Head of caudate nucleus (tissue), 42 donors: Measurements from ENCODE around the gene GINS1.

ENCODE experiments used
- DNase-seq, 42 donors: peaks; one replicate each; pipeline versions ENCODE4 v3.0.0 to v3.0.0-alpha.2; 2020 to 2021; ENCODE audit warnings: mixed read lengths in 7 of 42
- intact Hi-C: fragments of 100-400 bp; cut with DNase I; formaldehyde crosslinking; loops from one replicate; pipeline ENCODE4 v1.15.0; 2022

GINS1 gene

DNA sequence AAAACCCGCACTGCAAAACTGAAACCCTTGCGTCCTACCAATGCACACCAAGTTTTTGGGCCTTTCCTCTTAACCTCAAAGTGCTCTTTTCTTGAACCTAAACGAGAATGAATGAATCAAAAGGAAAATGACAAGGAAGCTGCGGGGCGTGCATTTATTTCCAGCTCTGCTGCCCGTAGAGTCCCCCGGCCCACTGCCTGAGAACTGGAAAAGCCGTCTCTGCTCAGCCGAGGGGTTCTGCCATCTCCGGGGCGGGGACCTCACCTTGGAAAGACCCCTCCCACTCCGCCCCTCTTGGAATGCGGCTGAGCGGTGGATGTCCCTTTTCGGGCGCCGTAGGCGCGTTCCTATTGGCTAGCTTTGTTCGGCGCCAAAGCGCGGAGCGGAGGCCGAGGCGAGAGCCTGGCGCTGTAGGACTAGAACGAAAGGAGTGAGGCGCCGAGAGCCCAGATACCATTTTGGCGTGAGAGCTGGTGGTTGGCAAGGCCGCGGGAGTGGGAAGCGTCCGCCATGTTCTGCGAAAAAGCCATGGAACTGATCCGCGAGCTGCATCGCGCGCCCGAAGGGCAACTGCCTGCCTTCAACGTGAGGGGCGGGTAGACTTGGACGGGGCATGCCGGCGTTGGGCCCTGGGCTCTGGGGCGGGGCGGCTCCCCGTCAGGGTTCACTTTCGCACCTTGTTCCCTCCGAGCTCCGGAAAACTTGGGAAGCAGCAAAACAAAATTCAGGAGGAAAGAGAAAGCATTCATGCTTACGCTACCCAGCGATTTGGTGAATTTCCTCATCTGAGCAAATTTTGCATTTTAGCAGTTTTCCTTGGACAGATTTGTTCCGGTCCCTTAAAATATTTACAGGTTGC, at the start of gene GINS1:
Gene GINS1 (plus strand): TSS at position 363 of the 859 bp plus-strand sequence. CDS start 148 bp downstream, at position 511.
- intact Hi-C loops, result loop anchor here (10.0 kb wide), 1 partner anchor 217 kb away; the partner anchor contains the start of gene NANP

GRCh38 chr20:25360631-25361286, 46.7 kb upstream of the GINS1 start:
- DNase-seq, result no peak
- intact Hi-C loops, result no loop called here

More for the DNA sequence above, at the start of gene GINS1:
- peak; percentile 77 to 95 (median 90) for DNase-seq

DNA sequence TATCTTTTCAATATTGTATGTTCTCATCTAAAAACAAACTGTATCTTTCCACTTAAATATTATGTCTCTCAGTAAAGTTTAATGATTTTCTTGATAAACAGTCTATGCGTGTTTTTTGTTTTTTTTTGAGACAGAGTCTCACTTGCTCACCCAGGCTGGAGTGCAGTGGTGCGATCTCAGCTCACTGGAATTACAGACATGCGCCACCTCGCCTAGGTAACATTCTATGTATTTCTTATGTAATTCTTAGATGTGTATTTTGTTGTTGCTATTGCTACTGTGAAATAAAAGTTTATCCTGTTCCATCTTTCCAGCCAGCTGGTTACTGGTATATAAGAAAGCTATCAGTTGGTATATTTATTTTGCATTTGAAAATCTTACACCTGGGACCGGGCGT, 46.2 kb upstream of the GINS1 start:
- DNase-seq, result no peak
- intact Hi-C loops, result no loop called here

GRCh38 chr20:25364180-25364788, 43.2 kb upstream of the GINS1 start:
- intact Hi-C loops, result no loop called here
- no peak for DNase-seq

GRCh38 chr20:25364879-25365699, 42.4 kb upstream of the GINS1 start:
- no peak for DNase-seq
- intact Hi-C loops, result no loop called here

DNA sequence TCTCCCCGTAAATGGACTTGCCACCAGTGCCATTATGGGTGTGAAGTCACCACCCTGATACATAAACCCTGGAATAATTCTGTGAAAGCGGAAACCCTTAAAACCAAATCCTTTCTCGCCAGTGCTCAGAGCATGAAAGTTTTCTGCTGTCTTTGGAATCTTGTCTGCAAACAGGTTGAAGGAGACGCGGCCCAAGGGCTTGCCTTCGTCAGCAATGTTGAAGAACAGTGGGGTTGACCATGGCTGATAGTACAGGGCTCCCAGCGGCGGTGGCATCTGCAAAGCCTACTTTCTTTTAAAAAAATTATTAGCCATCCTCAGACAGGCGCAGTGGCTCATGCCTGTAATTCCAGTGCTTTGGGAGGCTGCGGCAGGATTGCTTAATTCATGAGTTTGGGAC, 38.9 kb upstream of the GINS1 start:
- intact Hi-C loops, result no loop called here
- no peak for DNase-seq

DNA sequence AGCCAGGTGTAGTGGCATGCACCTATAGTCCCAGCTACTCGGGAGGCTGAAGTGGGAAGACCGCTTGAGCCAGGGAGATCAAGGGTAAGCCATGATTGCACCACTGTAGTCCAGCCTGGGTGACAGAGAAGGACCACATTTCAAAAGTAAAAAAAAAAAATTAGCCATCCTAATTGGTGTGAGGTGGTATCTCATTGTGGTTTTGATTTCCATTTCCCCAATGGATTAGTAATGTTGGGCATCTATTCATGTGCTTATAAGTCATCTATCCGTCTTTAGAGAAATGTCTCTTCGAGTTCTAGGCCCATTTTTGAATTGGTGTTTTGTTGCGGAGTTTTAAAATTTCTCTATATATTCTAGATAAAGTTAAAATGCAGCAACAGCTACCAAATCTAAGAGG, 38.5 kb upstream of the GINS1 start:
- intact Hi-C loops, result no loop called here
- DNase-seq, result no peak

DNA sequence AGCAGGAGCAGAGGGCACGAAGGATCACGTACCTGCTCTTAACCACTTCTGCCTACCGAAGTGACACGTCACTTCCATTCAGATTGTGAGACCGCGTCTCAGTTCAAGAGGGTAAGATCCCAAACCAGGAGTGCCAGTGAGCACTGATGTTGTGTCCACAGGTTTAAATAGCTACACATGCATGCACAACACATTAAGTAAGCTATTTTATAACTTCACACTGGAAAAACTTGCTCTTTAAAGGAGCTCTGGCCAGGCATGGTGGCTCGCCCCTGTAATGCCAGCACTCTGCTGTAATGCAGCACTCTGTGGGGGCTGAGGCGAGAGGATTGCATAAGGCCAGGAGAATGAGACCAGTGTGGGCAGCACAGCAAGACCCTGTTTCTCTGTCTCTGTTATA, 37.9 kb upstream of the GINS1 start:
- intact Hi-C loops, result no loop called here
- DNase-seq, result no peak

DNA sequence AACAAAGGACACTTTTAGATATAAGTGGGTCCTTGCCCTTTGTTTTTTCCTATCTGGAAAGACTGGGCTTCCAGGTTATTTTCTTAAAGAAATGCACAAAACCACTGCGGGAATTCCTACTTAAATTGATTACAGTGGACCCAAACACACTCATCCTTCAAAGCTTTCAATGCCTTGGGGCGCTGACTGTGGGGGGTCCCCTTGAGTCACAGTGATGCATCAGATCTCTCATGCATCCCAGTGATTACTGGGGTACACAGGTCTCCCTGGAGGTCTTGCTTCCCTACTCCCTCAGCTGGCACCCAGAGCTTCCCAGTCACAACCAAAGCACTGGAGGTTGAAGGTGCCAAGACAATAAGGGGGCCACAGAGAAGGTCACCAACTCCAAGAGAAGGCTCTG, 37.5 kb upstream of the GINS1 start:
- no peak for DNase-seq
- intact Hi-C loops, result no loop called here

DNA sequence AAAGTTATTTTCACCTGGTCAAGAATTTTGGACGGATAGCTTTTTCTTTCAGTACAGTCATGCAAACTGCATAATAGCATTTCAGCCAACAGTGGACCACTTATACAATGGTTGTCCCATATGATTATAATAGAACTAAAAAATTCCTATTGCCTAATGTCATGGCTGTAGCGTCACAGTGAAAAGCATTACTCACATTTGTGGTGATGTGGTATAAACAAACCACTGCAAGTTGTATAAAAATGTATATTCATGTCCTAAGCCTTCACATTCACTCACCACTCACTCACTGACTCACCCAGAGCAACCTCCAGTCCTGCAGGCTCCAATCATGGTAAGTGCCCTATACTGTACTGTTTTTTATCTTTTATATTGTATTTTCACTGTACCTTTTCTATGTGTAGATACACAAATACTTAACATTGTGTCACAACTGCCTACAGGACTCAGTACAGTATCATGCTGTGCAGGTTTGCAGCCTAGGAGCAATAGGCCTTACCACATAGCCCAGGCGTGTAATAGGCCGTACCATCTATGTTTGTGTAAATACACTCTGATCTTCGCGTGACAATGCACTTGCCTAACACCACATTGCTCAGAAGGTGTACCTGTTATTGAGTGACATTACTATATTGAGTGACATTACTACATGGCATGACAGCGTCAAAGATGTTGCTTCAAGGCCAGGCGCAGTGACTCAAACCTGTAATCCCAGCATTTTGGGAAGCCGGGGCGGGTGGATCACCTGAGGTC, 34.7 kb upstream of the GINS1 start:
- no peak for DNase-seq
- intact Hi-C loops, result no loop called here

GRCh38 chr20:25374842-25375241, 32.6 kb upstream of the GINS1 start:
- no peak for DNase-seq
- intact Hi-C loops, result no loop called here

DNA sequence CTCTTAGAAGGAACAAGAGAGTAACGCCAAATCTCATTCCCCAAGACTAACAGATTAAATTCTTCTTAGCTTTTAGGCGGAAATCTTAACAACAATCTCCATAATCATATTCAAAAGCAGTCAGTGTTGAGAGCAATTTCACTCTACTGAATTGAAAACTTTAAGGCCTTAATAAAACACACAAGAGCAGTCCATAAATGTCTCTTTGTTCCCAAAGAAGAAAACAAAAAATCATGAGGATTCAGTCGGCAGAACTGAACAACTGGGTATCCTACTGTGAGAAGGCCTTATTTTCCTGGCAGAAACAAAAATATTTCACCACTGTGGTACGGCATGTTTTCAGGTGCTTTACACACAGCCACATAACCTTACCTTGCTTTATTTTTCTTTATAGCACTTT, 31.2 kb upstream of the GINS1 start:
- intact Hi-C loops, result no loop called here
- no peak for DNase-seq

GRCh38 chr20:25376886-25377285, 30.6 kb upstream of the GINS1 start:
- intact Hi-C loops, result no loop called here
- DNase-seq, result no peak

- no peak for DNase-seq
- intact Hi-C loops, result no loop called here
Measured at GRCh38 chr20:25378189-25378883, 29.1 kb upstream of the GINS1 start.

DNA sequence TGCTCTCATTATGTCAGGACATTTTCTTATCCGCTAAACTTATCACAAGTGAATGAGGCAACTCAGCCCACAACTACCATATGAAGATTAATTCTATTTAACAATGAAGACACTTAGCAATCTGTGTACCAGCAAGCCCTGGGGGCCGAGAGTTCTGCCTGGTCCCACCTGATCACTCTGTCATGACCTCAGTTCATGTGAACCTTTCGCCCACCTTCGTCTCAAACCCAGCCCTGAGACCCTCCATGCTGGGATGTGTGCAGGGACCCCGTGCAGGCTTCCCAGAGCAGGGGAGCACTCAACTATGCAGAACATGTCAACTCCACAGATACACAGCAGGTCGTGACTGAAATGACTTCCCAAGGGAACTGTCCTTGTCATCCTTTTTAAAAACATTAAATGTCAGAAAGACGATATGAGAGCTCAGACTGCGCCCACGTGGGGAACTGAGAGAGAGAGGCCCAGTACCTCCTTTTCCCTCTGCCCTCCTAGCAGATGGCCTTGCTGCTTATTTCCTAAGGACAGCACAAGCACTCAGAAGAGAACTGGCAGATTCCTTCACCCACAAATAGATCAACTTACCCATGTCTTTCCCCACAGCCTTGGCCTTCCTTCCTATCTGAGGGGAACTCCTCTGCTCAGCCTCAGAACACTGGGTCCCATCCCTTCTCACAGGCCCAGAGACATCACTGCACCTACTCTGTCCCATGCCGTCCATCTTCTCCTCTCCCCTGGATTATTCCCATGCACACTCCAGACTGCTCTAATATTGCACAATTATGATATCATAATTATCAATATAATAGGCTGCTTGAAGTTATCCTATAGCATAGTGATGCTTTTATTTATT, 28.4 kb upstream of the GINS1 start:
- intact Hi-C loops, result no loop called here
- DNase-seq, result peak in 3 of 42 donors; percentile 13 to 44 (median 28)

- DNase-seq, result no peak
- intact Hi-C loops, result no loop called here
Measured at GRCh38 chr20:25380945-25381614, 26.4 kb upstream of the GINS1 start.
